Stimulated activated CD8-positive, alpha-beta memory T cell treated with anti-CD3 and anti-CD28 coated beads, Interleukin-4, amount 100 ng/mL, for 1 hour (primary cell): ENCODE measurements around the gene IL1R1.
"Not testable (repeated sequence)": the region's sequence is repeated elsewhere in the genome, so short reads cannot be mapped to it uniquely, and the experiment has no call there.

Experiments used
- DNase-seq, 2 donors: peaks; one replicate each; pipeline ENCODE4 v3.0.0-alpha.2; 2020; ENCODE audit warnings: low read depth in 2 of 2, low spot score in 1 of 2

Gene IL1R1

GRCh38 chr2:102141970-102142828, at the start of gene IL1R1:
Gene IL1R1, plus strand, starts transcription at chr2:102142746. Its CDS starts 14,979 bp downstream, at chr2:102157725.
- no peak for DNase-seq

- no peak for DNase-seq
Observed at GRCh38 chr2:102093662-102094061, 48.9 kb upstream of the IL1R1 start.

- no peak for DNase-seq
Observed at GRCh38 chr2:102094917-102095316, 47.6 kb upstream of the IL1R1 start.

- DNase-seq: no peak
Observed at GRCh38 chr2:102096103-102096502, 46.4 kb upstream of the IL1R1 start.

GRCh38 chr2:102098756-102099155, 43.8 kb upstream of the IL1R1 start:
- no peak for DNase-seq

- DNase-seq: no peak
Observed at GRCh38 chr2:102099536-102100298, 42.8 kb upstream of the IL1R1 start.

- no peak for DNase-seq
Observed at GRCh38 chr2:102100371-102101096, 42.0 kb upstream of the IL1R1 start.

GRCh38 chr2:102101097-102101848, 41.3 kb upstream of the IL1R1 start:
- DNase-seq: no peak

- no peak for DNase-seq
Observed at GRCh38 chr2:102101849-102102635, 40.5 kb upstream of the IL1R1 start.

- DNase-seq: not testable (repeated sequence)
Observed at GRCh38 chr2:102102636-102102948, 40.0 kb upstream of the IL1R1 start.

- no peak for DNase-seq
Observed at GRCh38 chr2:102103284-102103683, 39.3 kb upstream of the IL1R1 start.

GRCh38 chr2:102103992-102104871, 38.3 kb upstream of the IL1R1 start:
- DNase-seq: no peak

- DNase-seq: no peak
Observed at GRCh38 chr2:102106133-102106556, 36.4 kb upstream of the IL1R1 start.

- not testable (repeated sequence) for DNase-seq
Observed at GRCh38 chr2:102106813-102107740, 35.5 kb upstream of the IL1R1 start.

- no peak for DNase-seq
Observed at GRCh38 chr2:102107741-102108070, 34.8 kb upstream of the IL1R1 start.

- DNase-seq: no peak
Observed at GRCh38 chr2:102109016-102109415, 33.5 kb upstream of the IL1R1 start.

- DNase-seq: no peak
Observed at GRCh38 chr2:102110171-102110570, 32.4 kb upstream of the IL1R1 start.

GRCh38 chr2:102110596-102111334, 31.8 kb upstream of the IL1R1 start:
- DNase-seq: no peak
